SU-DHL-6 (cell line): ENCODE results near the gene NOXA1.

Experiments
- CTCF ChIP-seq: fragments of 200-600 bp; sonication (generic); IDR thresholded peaks from one replicate; pipeline ENCODE4 v1.5.1; 2017; ENCODE audit warnings: antibody characterized with exemption, mild to moderate bottlenecking, low read length, moderate library complexity; ENCODE audit not compliant: insufficient read depth, poor library complexity, severe bottlenecking
- EZH2phosphoT487 ChIP-seq: fragments of 200-600 bp; sonication (generic), shearing (Covaris generic); conservative IDR thresholded peaks from 2 replicates; pipeline ENCODE4 v1.6.1; 2018; ENCODE audit warnings: mild to moderate bottlenecking, antibody characterized with exemption, low read length, moderate library complexity, mixed read lengths

- no peak for TF ChIP-seq CTCF
- TF ChIP-seq EZH2phosphoT487 = no peak
Observed at GRCh38 chr9:137449081-137449844, 26.1 kb downstream of the NOXA1 start.
